Ishikawa (cell line): ENCODE results near the gene DNAH17.

Experiments used
- CEBPB ChIP-seq: IDR thresholded peaks from 2 replicates; pipeline ENCODE4 v1.6.1; 2012
- CREB1 ChIP-seq: IDR thresholded peaks from 2 replicates; pipeline ENCODE4 v1.6.1; 2012; ENCODE audit warnings: low read depth
- EGR1 ChIP-seq: IDR thresholded peaks from 2 replicates; pipeline ENCODE4 v1.6.1; 2012
- EP300 ChIP-seq: IDR thresholded peaks from 2 replicates; pipeline ENCODE4 v1.6.1; 2012; ENCODE audit warnings: borderline replicate concordance
- FOXM1 ChIP-seq: IDR thresholded peaks from 2 replicates; pipeline ENCODE4 v1.6.1; 2012; ENCODE audit warnings: low read depth, borderline replicate concordance
- MAX ChIP-seq: IDR thresholded peaks from 2 replicates; pipeline ENCODE4 v1.6.1; 2012
- NFIC ChIP-seq: IDR thresholded peaks from 2 replicates; pipeline ENCODE4 v1.6.1; 2012
- RAD21 ChIP-seq: IDR thresholded peaks from 2 replicates; pipeline ENCODE4 v1.6.1; 2012; ENCODE audit warnings: low read depth
- REST ChIP-seq: IDR thresholded peaks from 2 replicates; pipeline ENCODE4 v1.6.1; 2012; ENCODE audit warnings: low read depth, mild to moderate bottlenecking
- TAF1 ChIP-seq: IDR thresholded peaks from 2 replicates; pipeline ENCODE4 v1.6.1; 2012; ENCODE audit warnings: low read depth, mild to moderate bottlenecking
- TCF12 ChIP-seq: IDR thresholded peaks from 2 replicates; pipeline ENCODE4 v1.6.1; 2012; ENCODE audit warnings: low read depth
- TEAD4 ChIP-seq: IDR thresholded peaks from 2 replicates; pipeline ENCODE4 v1.6.1; 2012
- USF1 ChIP-seq: IDR thresholded peaks from 2 replicates; pipeline ENCODE4 v1.6.1; 2012
- YY1 ChIP-seq: IDR thresholded peaks from 2 replicates; pipeline ENCODE4 v1.6.1; 2012; ENCODE audit warnings: low read depth
- ZBTB7A ChIP-seq: IDR thresholded peaks from 2 replicates; pipeline ENCODE4 v1.6.1; 2012; ENCODE audit warnings: low read depth

The DNAH17 gene

GRCh38 chr17:78605429-78605828 lies 28.2 kb upstream of the DNAH17 start:
- TF ChIP-seq ZBTB7A (no peak), REST (no peak), CREB1 (no peak)

- TF ChIP-seq USF1 (no peak), MAX (no peak)
Measured at GRCh38 chr17:78602246-78602645, 25.1 kb upstream of the DNAH17 start.

GRCh38 chr17:78601577-78602190 lies 24.5 kb upstream of the DNAH17 start:
- TF ChIP-seq YY1 (no peak), CREB1 (no peak), TCF12 (no peak), CEBPB (no peak), MAX (no peak), TAF1 (no peak), EP300 (no peak), TEAD4 (no peak), ZBTB7A (no peak), RAD21 (no peak), USF1 (no peak), REST (no peak), NFIC (no peak), FOXM1 (no peak)

- TF ChIP-seq TEAD4 (no peak), TCF12 (no peak), USF1 (no peak), NFIC (no peak), MAX (no peak), YY1 (no peak), FOXM1 (no peak), RAD21 (no peak), CREB1 (no peak), EGR1 (no peak), REST (no peak)
Measured at GRCh38 chr17:78600181-78600721, 23.1 kb upstream of the DNAH17 start.

GRCh38 chr17:78599419-78599818 lies 22.2 kb upstream of the DNAH17 start:
- TF ChIP-seq CEBPB (no peak), REST (no peak), NFIC (no peak), RAD21 (no peak), EP300 (no peak), MAX (no peak), YY1 (no peak), USF1 (no peak), FOXM1 (no peak), TCF12 (no peak), TEAD4 (no peak), TAF1 (no peak), ZBTB7A (no peak), CREB1 (no peak), EGR1 (no peak)
